GM06990 (cell line): ENCODE data around the gene NRCAM.

Source experiments
- DNase-seq: peaks from one replicate; pipeline ENCODE4 v3.0.0-alpha.2; 2011; ENCODE audit not compliant: insufficient read length; ENCODE audit errors: extremely low read depth
- H3K27me3 ChIP-seq: replicated peaks from 2 replicates; pipeline ENCODE4 v1.6.0; 2011; ENCODE audit warnings: low read length; ENCODE audit not compliant: control insufficient read depth, insufficient read depth
- H3K36me3 ChIP-seq: 2 replicates; pipeline ENCODE4 v1.5.1; 2011; ENCODE audit warnings: low read length; ENCODE audit not compliant: control insufficient read depth, insufficient read depth
- H3K4me3 ChIP-seq: replicated peaks from 2 replicates; pipeline ENCODE4 v1.5.1; 2011; ENCODE audit warnings: low read depth, mild to moderate bottlenecking, control low read depth, low read length
- TF ChIP-seq, protein P1 (sequence below): IDR thresholded peaks from 2 replicates; pipeline ENCODE4 v1.5.1; 2011; ENCODE audit warnings: low read length, control low read depth, mild to moderate bottlenecking, inconsistent platforms; ENCODE audit not compliant: insufficient read depth, poor library complexity, severe bottlenecking

The NRCAM gene

GRCh38 chr7:108142675-108143259 is 313.5 kb downstream of the NRCAM start:
- DNase-seq, result no peak
- Histone ChIP-seq H3K36me3 (no peaks in the 10 kb centered on the region), H3K27me3 (no peaks in the 10 kb centered on the region; the same call in 1 of the 2 replicates), H3K4me3 (no peak overlapping the region)
- TF ChIP-seq, protein P1, sequence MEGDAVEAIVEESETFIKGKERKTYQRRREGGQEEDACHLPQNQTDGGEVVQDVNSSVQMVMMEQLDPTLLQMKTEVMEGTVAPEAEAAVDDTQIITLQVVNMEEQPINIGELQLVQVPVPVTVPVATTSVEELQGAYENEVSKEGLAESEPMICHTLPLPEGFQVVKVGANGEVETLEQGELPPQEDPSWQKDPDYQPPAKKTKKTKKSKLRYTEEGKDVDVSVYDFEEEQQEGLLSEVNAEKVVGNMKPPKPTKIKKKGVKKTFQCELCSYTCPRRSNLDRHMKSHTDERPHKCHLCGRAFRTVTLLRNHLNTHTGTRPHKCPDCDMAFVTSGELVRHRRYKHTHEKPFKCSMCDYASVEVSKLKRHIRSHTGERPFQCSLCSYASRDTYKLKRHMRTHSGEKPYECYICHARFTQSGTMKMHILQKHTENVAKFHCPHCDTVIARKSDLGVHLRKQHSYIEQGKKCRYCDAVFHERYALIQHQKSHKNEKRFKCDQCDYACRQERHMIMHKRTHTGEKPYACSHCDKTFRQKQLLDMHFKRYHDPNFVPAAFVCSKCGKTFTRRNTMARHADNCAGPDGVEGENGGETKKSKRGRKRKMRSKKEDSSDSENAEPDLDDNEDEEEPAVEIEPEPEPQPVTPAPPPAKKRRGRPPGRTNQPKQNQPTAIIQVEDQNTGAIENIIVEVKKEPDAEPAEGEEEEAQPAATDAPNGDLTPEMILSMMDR, result no peak

DNA sequence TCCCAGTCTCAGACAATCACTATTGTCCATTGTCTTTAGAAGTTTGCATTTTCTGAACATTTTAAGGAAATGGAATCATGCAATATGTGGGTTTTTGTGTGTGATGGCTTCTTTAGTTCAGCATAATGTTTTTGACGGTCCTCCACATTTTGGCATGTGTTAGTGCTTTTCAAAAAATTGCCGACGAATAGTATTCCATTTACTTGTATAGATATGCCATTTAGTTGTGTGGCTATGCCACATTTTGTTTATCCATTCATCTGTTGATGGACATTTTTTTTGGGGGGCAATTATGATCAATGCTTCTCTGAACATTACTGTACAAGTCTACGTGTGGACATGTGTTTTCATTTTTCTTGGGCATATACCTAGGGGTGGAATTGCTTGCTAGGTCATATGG is 314.1 kb downstream of the NRCAM start:
- Histone ChIP-seq H3K36me3 (no peaks in the 10 kb centered on the region), H3K4me3 (no peak overlapping the region), H3K27me3 (no peaks in the 10 kb centered on the region; the same call in 1 of the 2 replicates)
- no peak for DNase-seq
- TF ChIP-seq, protein P1, result no peak

DNA sequence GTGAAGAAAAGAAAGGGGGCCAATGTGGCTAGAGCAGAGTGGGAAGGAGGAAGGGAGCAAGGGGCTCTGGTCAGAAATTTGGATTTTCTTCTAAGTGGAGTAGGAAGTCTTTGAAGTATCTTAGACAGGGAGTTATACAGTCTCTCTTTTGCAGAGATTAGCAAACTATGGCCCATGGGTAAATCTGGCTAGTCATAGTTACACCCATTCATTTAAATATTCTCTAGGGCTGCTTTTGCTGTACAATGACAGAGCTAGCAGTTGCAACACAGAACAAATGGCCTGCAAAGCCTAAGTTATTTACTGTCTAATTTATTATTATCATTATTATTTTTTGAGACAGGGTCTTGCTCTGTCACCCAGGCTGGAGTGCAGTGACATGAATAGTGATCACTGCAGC is 315.6 kb downstream of the NRCAM start:
- Histone ChIP-seq H3K36me3 (no peaks in the 10 kb centered on the region), H3K4me3 (no peak overlapping the region), H3K27me3 (no peaks in the 10 kb centered on the region)
- TF ChIP-seq, protein P1, result no peak
- DNase-seq, result no peak

GRCh38 chr7:108138911-108139310 is 317.3 kb downstream of the NRCAM start:
- TF ChIP-seq, protein P1, result no peak
- no peak overlapping the region for H3K4me3 ChIP-seq

DNA sequence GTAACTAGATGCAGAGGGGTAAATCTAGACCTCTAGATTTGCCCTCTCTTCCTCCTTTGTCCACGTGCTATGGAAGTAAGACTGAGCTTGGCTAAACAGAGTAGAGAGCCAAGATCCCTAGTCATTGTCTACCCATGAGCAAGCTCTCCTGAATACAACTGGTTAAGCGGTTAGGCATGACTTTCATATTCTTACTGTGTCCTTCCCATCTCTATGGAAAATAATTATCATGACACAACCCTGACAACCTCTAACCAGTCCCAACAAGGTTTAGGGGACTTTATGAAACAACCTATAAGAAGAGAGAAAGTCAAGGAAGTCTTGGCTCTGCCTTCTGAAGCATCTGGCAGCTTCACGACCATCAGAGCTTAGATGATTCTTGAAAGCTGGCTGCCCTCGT is 318.2 kb downstream of the NRCAM start:
- TF ChIP-seq, protein P1, result no peak
- no peak for DNase-seq
- no peaks in the 10 kb centered on the region for H3K27me3 ChIP-seq
- no peak overlapping the region for H3K4me3 ChIP-seq
- no peaks in the 10 kb centered on the region for H3K36me3 ChIP-seq

More at GRCh38 chr7:108138911-108139310, 317.3 kb downstream of the NRCAM start:
- H3K36me3 ChIP-seq, result no peaks in the 10 kb centered on the region
- H3K27me3 ChIP-seq, result no peaks in the 10 kb centered on the region
- DNase-seq, result no peak

DNA sequence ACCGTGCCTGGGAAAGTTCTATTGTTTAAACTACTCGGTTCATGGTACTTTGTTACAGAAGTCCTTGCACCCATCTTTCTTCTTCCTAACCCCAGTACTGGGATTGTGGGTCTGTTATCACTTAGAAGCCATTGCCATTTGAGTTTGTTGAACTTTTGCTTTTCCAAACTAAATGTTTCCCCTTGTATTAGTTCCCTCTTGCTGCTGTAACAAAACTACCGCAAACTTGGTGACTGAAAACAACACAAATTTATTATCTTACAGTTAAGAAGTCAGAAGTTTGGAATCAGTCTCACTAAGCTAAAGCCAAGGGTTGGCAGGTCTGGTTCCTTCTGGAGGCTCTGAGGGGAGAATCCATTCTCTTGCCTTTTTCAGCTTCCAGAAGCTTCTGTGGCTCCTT is 319.2 kb downstream of the NRCAM start:
- no peaks in the 10 kb centered on the region for H3K27me3 ChIP-seq
- H3K36me3 ChIP-seq, result no peaks in the 10 kb centered on the region
- no peak for DNase-seq
- TF ChIP-seq, protein P1, result no peak
- no peak overlapping the region for H3K4me3 ChIP-seq
